Measurements from ENCODE around the gene NDRG2.

The NDRG2 gene

GRCh38 chr14:21033133-21033698 is 8.4 kb upstream of the NDRG2 start:
- DNase-seq (ENCODE audit: low read depth in 2 of 2): no peak

GRCh38 chr14:21032326-21033132 is 7.7 kb upstream of the NDRG2 start:
- DNase-seq (ENCODE audit: low read depth in 2 of 2): no peak

- DNase-seq (ENCODE audit: low read depth in 2 of 2): no peak
Measured at GRCh38 chr14:21030531-21030930, 5.7 kb upstream of the NDRG2 start.

GRCh38 chr14:21029917-21030316 is 5.1 kb upstream of the NDRG2 start, which contains the start of gene TPPP2:
Gene TPPP2, plus strand, starts transcription at chr14:21030217. Its CDS starts 365 bp downstream, at chr14:21030582.
- DNase-seq (ENCODE audit: low read depth in 2 of 2): no peak

GRCh38 chr14:21026988-21027315 is 2.1 kb upstream of the NDRG2 start:
- no peak for DNase-seq (ENCODE audit: low read depth in 2 of 2)

GRCh38 chr14:21026274-21026987 is 1.6 kb upstream of the NDRG2 start:
- no peak for DNase-seq (ENCODE audit: low read depth in 2 of 2)

- DNase-seq (ENCODE audit: low read depth in 2 of 2): no peak
Measured at GRCh38 chr14:21025371-21026273, 761 bp upstream of the NDRG2 start.

GRCh38 chr14:21023817-21024584 is 860 bp downstream of the NDRG2 start:
- no peak for DNase-seq (ENCODE audit: low read depth in 2 of 2)

GRCh38 chr14:21023174-21023573 is 1.7 kb downstream of the NDRG2 start:
- DNase-seq (ENCODE audit: low read depth in 2 of 2): no peak

- DNase-seq (ENCODE audit: low read depth in 2 of 2): no peak
Measured at GRCh38 chr14:21022686-21023085, 2.2 kb downstream of the NDRG2 start.

- no peak for DNase-seq (ENCODE audit: low read depth in 2 of 2)
Measured at GRCh38 chr14:21020977-21021545, 3.8 kb downstream of the NDRG2 start.

- no peak for DNase-seq (ENCODE audit: low read depth in 2 of 2)
Measured at GRCh38 chr14:21019366-21019765, 5.5 kb downstream of the NDRG2 start.

GRCh38 chr14:21018781-21019180 is 6.1 kb downstream of the NDRG2 start:
- no peak for DNase-seq (ENCODE audit: low read depth in 2 of 2)

- no peak for DNase-seq (ENCODE audit: low read depth in 2 of 2)
Measured at GRCh38 chr14:21018286-21018685, 6.6 kb downstream of the NDRG2 start.

- no peak for DNase-seq (ENCODE audit: low read depth in 2 of 2)
Measured at GRCh38 chr14:21017528-21018245, 7.2 kb downstream of the NDRG2 start.

GRCh38 chr14:21016413-21017190 is 8.3 kb downstream of the NDRG2 start:
- DNase-seq (ENCODE audit: low read depth in 2 of 2): no peak

GRCh38 chr14:21015312-21015711 is 9.5 kb downstream of the NDRG2 start:
- DNase-seq (ENCODE audit: low read depth in 2 of 2): no peak

GRCh38 chr14:21014761-21015190 is 10.1 kb downstream of the NDRG2 start:
- peak; percentile 69 to 76 for DNase-seq (ENCODE audit: low read depth in 2 of 2)

- no peak for DNase-seq (ENCODE audit: low read depth in 2 of 2)
Measured at GRCh38 chr14:21011136-21011535, 13.7 kb downstream of the NDRG2 start.

All from stimulated activated CD4-positive, alpha-beta T cell treated with anti-CD3 and anti-CD28 coated beads, Interleukin-4, amount 100 ng/mL, for 48 hours (primary cell).